Measurements from ENCODE around the gene TEAD1. TPM values are rescaled to one million over a fixed set of nuclear protein-coding genes. Genes with fewer than 3 reads are reported as not detected.

TEAD1 gene
- total RNA-seq, 4 donors from 2014 or later, result 86.9 to 205 (median 151) TPM

DNA sequence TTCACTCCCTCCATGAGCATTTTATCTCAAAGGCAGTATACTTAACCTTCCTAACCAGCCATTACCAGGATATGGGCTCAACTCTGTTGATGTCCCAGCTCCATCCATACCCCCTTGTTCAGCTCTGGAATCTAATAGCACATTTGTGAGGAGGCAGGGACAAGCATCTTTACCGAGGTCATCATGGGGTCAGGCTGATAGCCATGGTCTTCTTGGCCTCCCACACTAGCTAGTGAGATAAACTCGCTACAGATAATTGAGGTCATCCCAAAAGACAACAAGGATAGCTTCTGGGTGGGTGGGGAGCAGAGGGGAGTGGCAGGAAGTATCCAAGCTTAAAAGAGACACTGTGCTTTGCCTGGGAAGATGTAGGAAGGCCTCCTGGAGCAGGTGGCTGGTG lies 193.3 kb downstream of the TEAD1 start:
- TF ChIP-seq, protein P1, sequence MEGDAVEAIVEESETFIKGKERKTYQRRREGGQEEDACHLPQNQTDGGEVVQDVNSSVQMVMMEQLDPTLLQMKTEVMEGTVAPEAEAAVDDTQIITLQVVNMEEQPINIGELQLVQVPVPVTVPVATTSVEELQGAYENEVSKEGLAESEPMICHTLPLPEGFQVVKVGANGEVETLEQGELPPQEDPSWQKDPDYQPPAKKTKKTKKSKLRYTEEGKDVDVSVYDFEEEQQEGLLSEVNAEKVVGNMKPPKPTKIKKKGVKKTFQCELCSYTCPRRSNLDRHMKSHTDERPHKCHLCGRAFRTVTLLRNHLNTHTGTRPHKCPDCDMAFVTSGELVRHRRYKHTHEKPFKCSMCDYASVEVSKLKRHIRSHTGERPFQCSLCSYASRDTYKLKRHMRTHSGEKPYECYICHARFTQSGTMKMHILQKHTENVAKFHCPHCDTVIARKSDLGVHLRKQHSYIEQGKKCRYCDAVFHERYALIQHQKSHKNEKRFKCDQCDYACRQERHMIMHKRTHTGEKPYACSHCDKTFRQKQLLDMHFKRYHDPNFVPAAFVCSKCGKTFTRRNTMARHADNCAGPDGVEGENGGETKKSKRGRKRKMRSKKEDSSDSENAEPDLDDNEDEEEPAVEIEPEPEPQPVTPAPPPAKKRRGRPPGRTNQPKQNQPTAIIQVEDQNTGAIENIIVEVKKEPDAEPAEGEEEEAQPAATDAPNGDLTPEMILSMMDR (IDR thresholded peaks at IDR 0.05; ENCODE audit: low read depth), result no peak

GRCh38 chr11:12868315-12869073 lies 194.3 kb downstream of the TEAD1 start:
- TF ChIP-seq, protein P1 (IDR thresholded peaks at IDR 0.05; ENCODE audit: low read depth), result no peak

- TF ChIP-seq, protein P1 (IDR thresholded peaks at IDR 0.05; ENCODE audit: low read depth), result no peak
These were observed 197.0 kb downstream of the TEAD1 start for GRCh38 chr11:12871241-12871640.

DNA sequence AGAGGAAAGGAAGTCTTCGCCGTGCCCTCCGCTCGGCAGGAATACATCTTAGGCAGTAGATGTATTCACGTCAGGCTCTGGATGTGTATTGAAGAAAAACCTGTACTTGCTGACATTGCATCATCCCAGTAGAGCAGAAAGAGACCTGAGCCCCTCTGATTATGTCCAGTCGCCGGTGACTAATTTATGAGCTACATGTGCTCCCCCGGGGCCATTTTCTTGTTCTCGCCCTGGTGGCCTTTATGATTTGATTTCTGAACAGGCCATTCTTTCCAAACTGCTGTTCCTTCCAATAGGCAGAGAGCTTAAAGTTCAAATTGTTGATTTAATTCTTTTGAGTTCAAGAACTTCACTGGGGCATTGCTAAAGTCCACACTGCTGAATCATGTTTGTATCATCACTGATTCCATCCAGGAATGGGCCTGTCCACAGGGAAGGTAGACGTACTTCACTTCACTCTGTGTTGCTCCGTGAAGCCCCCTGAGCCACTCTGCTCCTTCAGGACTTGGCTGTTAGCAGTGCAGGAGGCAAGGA lies 197.6 kb downstream of the TEAD1 start:
- TF ChIP-seq, protein P1 (IDR thresholded peaks at IDR 0.05; ENCODE audit: low read depth), result no peak

- TF ChIP-seq, protein P1 (IDR thresholded peaks at IDR 0.05; ENCODE audit: low read depth), result no peak
These were observed 202.1 kb downstream of the TEAD1 start for GRCh38 chr11:12876340-12876739.

DNA sequence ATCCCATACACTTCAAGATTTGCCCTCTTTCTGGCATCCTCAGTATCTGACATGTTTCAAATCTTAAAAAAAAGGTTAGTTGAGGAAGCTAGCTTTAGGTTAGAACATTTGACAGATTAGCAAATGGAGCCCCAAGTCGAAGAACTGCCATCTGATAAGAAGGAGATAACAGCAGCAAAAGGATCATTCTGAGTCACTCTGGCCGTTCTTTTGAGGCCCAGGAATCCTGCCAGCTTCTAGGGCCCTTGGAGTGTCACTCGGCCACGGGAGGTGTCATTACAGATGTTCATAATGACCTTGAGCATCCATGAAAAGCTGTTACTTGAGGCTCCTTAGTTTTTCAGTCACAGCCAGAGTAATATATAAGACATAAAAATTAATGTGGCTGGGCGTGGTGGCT lies 202.8 kb downstream of the TEAD1 start:
- TF ChIP-seq, protein P1 (IDR thresholded peaks at IDR 0.05; ENCODE audit: low read depth), result no peak

- TF ChIP-seq, protein P1 (IDR thresholded peaks at IDR 0.05; ENCODE audit: low read depth), result no peak
These were observed 206.1 kb downstream of the TEAD1 start for GRCh38 chr11:12880327-12880726.
